HFF-Myc (cell line): Measurements from ENCODE around the gene POU2AF3.
A peak's percentile ranks its signal among the peaks of the same experiment; 100 is the strongest.

Source experiments
- DNase-seq: peaks from one replicate; pipeline ENCODE4 v3.0.0-alpha.2; 2011; ENCODE audit warnings: low read depth; ENCODE audit errors: extremely low read depth
- H3K4me3 ChIP-seq: replicated peaks from 2 replicates; pipeline ENCODE4 v1.5.1; 2011; ENCODE audit warnings: low read depth, mild to moderate bottlenecking, control low read depth, low read length
- TF ChIP-seq, protein P1 (sequence below): IDR thresholded peaks from 2 replicates; pipeline ENCODE4 v1.5.1; 2012; ENCODE audit warnings: mild to moderate bottlenecking, low read depth, low read length, control low read depth; ENCODE audit errors: missing control alignments

Gene POU2AF3

DNA sequence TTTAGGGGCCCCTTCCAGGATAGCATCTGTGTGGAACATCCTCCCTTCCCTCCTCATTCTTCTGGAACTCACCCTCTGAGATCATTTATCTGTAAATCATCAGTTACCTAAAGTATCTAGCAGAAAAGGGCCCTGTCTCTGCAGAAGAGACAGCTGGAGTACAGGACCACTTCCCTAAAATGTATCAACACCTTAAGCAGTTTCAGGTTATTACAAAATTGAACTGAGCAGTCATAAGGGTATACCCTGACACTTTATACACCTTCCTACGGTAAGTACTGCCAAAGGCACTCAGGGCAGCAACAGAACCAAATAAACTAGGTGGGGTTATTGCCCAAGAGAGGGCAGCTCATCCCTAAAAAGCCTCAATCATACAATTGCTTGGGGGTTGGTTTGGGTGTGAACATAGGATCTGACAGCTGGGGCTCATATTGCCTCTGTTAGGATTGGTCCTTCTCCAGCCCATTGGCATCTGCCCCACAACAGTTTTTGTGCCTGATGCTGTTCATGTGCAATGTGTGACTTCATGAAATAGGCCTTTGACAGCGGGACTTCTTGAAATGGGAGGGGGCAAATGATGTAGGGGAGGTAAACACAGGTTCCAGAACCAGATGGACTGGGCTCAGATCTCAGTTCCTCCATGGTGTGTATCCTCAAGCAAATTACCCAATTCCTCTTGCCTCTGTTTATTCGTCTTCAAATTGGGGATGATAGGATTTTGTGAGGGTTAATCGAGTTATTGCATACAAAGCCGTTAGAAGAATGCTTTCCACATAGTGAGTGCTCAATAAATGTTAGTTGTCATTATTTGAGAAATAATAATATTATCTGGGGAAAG is 2.9 kb downstream of the POU2AF3 start:
- H3K4me3 ChIP-seq: no peak overlapping the region
- TF ChIP-seq, protein P1, sequence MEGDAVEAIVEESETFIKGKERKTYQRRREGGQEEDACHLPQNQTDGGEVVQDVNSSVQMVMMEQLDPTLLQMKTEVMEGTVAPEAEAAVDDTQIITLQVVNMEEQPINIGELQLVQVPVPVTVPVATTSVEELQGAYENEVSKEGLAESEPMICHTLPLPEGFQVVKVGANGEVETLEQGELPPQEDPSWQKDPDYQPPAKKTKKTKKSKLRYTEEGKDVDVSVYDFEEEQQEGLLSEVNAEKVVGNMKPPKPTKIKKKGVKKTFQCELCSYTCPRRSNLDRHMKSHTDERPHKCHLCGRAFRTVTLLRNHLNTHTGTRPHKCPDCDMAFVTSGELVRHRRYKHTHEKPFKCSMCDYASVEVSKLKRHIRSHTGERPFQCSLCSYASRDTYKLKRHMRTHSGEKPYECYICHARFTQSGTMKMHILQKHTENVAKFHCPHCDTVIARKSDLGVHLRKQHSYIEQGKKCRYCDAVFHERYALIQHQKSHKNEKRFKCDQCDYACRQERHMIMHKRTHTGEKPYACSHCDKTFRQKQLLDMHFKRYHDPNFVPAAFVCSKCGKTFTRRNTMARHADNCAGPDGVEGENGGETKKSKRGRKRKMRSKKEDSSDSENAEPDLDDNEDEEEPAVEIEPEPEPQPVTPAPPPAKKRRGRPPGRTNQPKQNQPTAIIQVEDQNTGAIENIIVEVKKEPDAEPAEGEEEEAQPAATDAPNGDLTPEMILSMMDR: no peak
- DNase-seq: no peak

DNA sequence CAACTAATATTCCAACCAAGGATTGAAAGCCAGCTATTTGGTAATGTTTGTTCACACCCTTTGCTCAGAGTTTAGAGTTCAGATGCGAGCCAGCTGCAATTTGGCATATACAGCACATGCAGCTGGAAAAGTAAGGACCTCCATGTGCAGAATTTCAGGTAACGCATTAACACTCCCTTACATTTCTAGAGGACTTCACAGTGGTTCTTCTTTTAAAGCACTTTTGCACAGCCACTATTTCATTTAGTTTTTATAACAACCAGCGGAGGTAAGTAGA is 3.4 kb downstream of the POU2AF3 start:
- no peak for DNase-seq
- H3K4me3 ChIP-seq: no peak overlapping the region
- TF ChIP-seq, protein P1: no peak

DNA sequence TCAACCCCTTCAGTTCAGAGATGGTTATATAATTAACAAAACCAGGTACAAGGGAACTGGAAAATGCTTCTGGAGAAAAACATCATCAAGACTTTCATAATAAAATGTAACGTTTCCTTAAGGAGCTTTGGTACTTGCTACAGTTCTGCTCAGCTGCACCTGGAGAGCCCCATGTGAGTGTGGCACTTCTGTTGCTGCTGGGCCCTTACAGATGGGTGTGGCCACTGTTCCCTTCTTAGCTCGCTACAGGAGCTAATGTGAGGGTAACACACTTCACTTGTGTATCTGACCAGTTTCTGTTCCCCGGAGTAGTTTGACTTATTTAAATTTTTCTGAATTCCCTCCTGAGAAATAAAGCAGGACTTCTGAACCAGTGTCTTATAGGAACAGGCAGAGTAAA is 4.0 kb downstream of the POU2AF3 start:
- TF ChIP-seq, protein P1: no peak
- no peak overlapping the region for H3K4me3 ChIP-seq
- DNase-seq: no peak

DNA sequence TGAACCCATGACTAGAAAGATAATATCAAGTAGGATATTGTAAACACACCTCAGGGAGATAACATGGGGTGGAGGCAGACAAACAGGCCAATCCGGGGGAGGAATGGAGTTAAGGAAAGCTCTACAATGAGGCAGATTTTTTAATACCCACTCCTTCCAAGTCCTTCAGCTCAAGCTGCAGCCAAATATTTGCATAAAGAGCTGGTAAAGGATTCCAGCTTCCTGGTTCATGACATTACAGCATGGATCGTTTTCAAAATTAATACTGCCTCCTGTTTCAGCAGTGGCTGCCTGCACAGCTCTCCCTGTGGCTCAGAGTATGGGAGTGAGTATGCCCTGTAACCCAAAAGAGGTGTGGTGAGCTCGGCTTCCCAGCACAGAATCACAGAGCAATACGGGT is 5.1 kb downstream of the POU2AF3 start:
- DNase-seq: no peak
- no peak overlapping the region for H3K4me3 ChIP-seq
- TF ChIP-seq, protein P1: no peak

DNA sequence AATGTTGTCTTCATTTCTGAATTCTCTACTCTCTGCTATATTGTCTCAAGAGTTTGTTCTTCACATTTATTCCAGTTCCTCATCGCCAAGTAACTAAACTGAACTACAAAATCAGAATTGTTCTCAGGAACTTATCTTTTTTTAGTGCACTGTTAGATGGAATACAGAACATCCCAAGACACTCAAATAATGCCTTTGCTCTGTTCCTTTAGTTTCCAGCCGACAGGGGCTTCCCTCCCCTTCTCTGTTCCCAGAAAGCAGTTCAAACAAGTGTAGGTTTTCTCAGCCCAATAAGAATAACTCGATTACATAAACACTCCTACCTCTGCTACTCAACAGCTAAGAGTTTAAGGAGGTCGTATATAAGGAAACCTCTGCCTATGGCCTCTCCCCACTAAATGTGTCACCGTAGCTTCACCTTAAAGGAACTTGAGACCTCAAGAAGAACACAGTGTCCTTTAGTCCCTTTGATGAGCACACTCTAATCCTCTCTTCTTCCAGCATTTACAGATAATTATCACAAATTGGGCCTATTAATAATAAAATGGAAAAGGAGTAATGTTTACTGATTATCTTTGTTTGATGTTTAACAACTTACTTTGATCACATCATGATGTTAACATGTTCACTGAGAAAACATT is 6.9 kb downstream of the POU2AF3 start:
- TF ChIP-seq, protein P1: no peak
- no peak overlapping the region for H3K4me3 ChIP-seq

DNA sequence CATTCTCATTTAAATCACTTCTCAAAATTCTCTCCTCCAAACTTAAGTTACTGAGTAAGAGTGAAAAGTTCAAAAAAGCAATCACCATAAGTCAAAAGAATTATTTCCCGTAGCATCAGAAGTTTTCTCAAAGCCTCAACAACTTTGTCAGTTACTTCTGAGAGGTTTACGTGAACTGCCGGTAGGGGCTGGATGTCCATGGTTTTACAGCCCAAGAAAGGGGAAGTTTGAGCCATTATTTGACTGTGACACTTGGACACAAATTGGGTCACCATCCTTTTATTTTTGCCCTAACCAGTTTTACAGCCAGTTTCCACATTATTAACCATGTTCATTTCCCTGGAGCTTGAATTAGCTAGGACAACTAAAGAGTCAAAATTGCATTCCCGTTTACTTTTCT is 7.5 kb downstream of the POU2AF3 start:
- TF ChIP-seq, protein P1: peak; percentile 6
- no peak for DNase-seq

More for the DNA sequence above, 6.9 kb downstream of the POU2AF3 start:
- no peak for DNase-seq

DNA sequence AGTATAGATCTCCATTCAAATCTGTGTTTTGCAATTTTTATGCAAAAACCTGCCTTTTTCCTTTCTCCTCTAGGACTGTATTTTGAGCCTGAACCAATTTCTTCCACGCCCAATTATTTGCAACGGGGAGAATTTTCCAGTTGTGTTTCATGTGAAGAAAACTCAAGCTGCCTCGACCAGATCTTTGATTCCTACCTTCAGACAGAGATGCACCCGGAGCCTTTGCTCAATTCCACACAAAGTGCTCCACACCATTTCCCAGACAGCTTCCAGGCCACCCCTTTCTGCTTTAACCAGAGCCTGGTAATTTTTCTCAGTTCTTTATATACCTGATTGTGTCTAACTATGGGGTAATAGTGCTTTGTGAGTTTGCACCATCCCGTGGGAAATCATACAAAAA is 8.0 kb downstream of the POU2AF3 start:
- DNase-seq: no peak
- no peak overlapping the region for H3K4me3 ChIP-seq

More for the DNA sequence above, 7.5 kb downstream of the POU2AF3 start:
- H3K4me3 ChIP-seq: no peak overlapping the region

More for the DNA sequence above, 8.0 kb downstream of the POU2AF3 start:
- TF ChIP-seq, protein P1: no peak
